Thoracic aorta (tissue), 2 donors: ENCODE data around the gene PPP2R2D. TPM values are rescaled to one million over a fixed set of nuclear protein-coding genes. Genes with fewer than 3 reads are reported as not detected.

ENCODE experiments used
- ATAC-seq: fragments of 150-250 bp; one replicate; pipeline ENCODE4 v1.8.0; 2017; ENCODE audit warnings: low read depth; ENCODE audit not compliant: insufficient number of reproducible peaks, low FRiP score
- DNase-seq: peaks from one replicate; pipeline ENCODE4 v3.0.0-alpha.2; 2020; ENCODE audit warnings: low spot score
- H3K27ac ChIP-seq, 2 donors: fragments of 200-600 bp; sonication (generic); 1 replicate in 1 of 2; 2 replicates in 1 of 2; pipeline ENCODE4 v1.5.1; 2016; ENCODE audit warnings: mild to moderate bottlenecking in 2 of 2, moderate library complexity in 2 of 2
- H3K27me3 ChIP-seq: fragments of 200-600 bp; sonication (generic); replicated peaks from 2 replicates; pipeline ENCODE4 v1.6.0; 2016; ENCODE audit warnings: mild to moderate bottlenecking; ENCODE audit not compliant: insufficient read depth
- H3K36me3 ChIP-seq: fragments of 200-600 bp; sonication (generic); one replicate; pipeline ENCODE4 v1.5.1; 2016
- H3K4me1 ChIP-seq, 2 donors: fragments of 200-600 bp; sonication (generic); 1 replicate in 1 of 2; 2 replicates in 1 of 2; pipeline versions ENCODE4 v1.5.1 to v1.6.0; 2016; ENCODE audit warnings: low read depth in 2 of 2, mild to moderate bottlenecking in 1 of 2; ENCODE audit not compliant: control insufficient read depth in 1 of 2
- H3K4me3 ChIP-seq: fragments of 200-600 bp; sonication (generic); 2 replicates; pipeline ENCODE4 v1.5.1; 2016; ENCODE audit warnings: mild to moderate bottlenecking
- H3K9me3 ChIP-seq: fragments of 200-600 bp; sonication (generic); 2 replicates; pipeline ENCODE4 v1.5.1; 2016
- total RNA-seq, 2 donors: library from RNA; depleted of rRNA; stranded (reverse); fragments of >200 nt; gene quantifications; one replicate each; pipeline versions ENCODE4 v1.1.0 to v1.2.3, GENCODE V29; 2016
- TF ChIP-seq, protein P1 (sequence below): fragments of 200-600 bp; sonication (generic); IDR thresholded peaks from one replicate; pipeline ENCODE4 v1.5.1; 2019; ENCODE audit warnings: antibody characterized with exemption

Gene PPP2R2D
- total RNA-seq, 2 donors from 2014 or later: 23.0 to 34.1 TPM

DNA sequence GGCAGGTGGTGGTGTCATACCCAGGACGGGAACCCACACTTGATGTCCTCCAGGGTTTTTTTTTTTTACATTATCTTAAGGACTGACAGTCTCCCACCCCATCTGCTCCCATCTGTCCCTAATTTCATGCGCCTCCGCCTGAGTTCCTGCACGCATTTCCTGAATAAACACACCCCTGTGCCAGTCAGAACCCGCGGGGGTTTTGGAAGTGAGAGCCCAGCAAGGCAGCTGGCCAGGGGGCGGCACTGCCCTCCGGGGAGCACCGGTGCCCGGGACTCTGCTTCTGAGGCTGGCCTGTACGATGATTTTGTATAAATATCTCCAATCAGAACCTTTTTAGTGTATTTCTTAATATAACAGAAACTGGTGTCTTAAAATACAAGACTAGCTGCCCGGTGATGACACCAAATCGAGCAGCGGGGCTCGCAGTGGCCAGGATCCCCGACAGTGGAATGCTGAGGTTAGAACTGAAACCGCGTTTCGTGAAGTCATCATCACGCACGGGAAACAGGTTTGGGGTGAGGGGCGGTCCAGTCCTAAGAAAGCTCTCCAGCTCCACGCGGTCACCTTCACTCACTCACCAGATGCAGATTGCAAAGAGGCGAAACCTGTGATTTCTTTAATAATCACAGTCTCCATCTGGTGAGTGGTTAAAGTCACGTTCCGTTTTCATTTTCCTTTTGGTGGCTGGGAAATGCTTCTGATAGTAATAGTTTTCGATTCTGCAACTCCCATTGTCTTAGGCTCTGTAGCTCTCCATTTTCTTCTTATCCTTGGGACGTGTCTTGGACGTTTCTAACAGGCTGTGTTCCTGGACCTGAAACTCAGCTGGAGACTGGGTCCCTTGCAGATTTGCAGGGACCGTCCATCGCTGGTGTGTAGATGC, 61.2 kb downstream of the PPP2R2D start:
- H3K27ac ChIP-seq: no peak overlapping the region
- H3K27me3 ChIP-seq: no peaks in the 10 kb centered on the region
- no peak overlapping the region for H3K4me3 ChIP-seq
- TF ChIP-seq, protein P1, sequence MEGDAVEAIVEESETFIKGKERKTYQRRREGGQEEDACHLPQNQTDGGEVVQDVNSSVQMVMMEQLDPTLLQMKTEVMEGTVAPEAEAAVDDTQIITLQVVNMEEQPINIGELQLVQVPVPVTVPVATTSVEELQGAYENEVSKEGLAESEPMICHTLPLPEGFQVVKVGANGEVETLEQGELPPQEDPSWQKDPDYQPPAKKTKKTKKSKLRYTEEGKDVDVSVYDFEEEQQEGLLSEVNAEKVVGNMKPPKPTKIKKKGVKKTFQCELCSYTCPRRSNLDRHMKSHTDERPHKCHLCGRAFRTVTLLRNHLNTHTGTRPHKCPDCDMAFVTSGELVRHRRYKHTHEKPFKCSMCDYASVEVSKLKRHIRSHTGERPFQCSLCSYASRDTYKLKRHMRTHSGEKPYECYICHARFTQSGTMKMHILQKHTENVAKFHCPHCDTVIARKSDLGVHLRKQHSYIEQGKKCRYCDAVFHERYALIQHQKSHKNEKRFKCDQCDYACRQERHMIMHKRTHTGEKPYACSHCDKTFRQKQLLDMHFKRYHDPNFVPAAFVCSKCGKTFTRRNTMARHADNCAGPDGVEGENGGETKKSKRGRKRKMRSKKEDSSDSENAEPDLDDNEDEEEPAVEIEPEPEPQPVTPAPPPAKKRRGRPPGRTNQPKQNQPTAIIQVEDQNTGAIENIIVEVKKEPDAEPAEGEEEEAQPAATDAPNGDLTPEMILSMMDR: no peak
- H3K4me1 ChIP-seq: no peaks in the 10 kb centered on the region
- ATAC-seq: no peak
- H3K9me3 ChIP-seq: no peaks in the 10 kb centered on the region
- H3K36me3 ChIP-seq: peaks cover 12% of the 10 kb centered on the region
- DNase-seq: no peak

DNA sequence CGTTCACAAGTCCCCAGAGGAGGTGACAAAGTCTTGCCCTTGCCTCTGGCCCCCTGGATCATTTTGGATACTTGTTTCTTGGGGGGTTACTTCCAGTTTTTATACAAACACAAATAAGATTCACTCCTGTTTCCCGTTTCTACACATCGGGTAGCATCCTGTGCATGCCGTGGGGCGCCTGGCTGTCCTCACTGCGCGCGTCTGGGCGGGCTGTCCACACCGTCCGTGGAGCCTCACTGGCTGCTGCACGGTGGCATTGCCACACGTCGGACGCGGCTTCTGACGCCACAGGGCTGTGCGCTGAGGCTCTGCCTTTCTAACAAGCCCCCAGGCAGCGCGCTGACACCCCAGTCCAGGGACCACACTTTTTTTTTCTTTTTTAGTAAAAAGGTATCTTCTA, 62.5 kb downstream of the PPP2R2D start:
- DNase-seq (no peak), ATAC-seq (no peak)
- Histone ChIP-seq H3K27me3 (no peaks in the 10 kb centered on the region), H3K9me3 (no peaks in the 10 kb centered on the region), H3K27ac (no peak overlapping the region), H3K4me3 (no peak overlapping the region), H3K4me1 (no peaks in the 10 kb centered on the region), H3K36me3 (peaks cover 5% of the 10 kb centered on the region)
- TF ChIP-seq, protein P1: no peak

DNA sequence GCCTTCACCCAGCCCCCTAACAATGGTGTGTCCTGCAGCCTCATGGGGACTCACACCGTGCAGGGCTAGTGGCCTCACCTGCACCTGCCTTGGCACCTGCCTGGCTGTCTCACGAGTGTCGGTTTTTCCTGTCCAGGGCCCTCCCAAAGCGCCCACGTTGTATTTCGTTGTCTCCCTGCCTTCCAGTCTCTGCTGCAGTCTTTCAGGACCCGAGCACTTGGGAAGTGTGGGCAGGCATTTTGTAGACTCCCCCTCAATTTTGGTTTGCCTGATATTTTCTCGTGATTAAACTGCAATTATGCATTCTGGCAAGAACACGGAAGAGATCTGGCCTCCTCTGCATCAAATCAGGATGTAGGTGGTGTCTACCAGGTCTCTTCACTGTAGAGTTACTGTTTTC, 63.0 kb downstream of the PPP2R2D start:
- no peaks in the 10 kb centered on the region for H3K27me3 ChIP-seq
- ATAC-seq (no peak), DNase-seq (no peak)
- H3K4me1 ChIP-seq: no peaks in the 10 kb centered on the region
- no peak overlapping the region for H3K4me3 ChIP-seq
- TF ChIP-seq, protein P1: no peak
- peaks cover 3% of the 10 kb centered on the region for H3K36me3 ChIP-seq
- H3K27ac ChIP-seq: no peak overlapping the region
- no peaks in the 10 kb centered on the region for H3K9me3 ChIP-seq

- H3K36me3 ChIP-seq: peaks cover 7% of the 10 kb centered on the region
- H3K9me3 ChIP-seq: no peaks in the 10 kb centered on the region
- no peaks in the 10 kb centered on the region for H3K27me3 ChIP-seq
- no peak overlapping the region for H3K4me3 ChIP-seq
- no peak for DNase-seq
- no peak for ATAC-seq
- TF ChIP-seq, protein P1: no peak
- H3K27ac ChIP-seq: no peak overlapping the region
- no peaks in the 10 kb centered on the region for H3K4me1 ChIP-seq
These were observed 63.5 kb downstream of the PPP2R2D start for GRCh38 chr10:131964298-131964697.

- DNase-seq: no peak
- H3K36me3 ChIP-seq: peaks cover 16% of the 10 kb centered on the region
- TF ChIP-seq, protein P1: no peak
These were observed 68.1 kb downstream of the PPP2R2D start for GRCh38 chr10:131968949-131969348.

More at GRCh38 chr10:131968949-131969348, 68.1 kb downstream of the PPP2R2D start:
- no peak overlapping the region for H3K27ac ChIP-seq
- H3K4me3 ChIP-seq: no peak overlapping the region
- no peaks in the 10 kb centered on the region for H3K4me1 ChIP-seq
- H3K27me3 ChIP-seq: no peaks in the 10 kb centered on the region
- no peaks in the 10 kb centered on the region for H3K9me3 ChIP-seq
- ATAC-seq: no peak
